ENCODE results near the gene CLEC2D.

GRCh38 chr12:9742661-9743060 is 73.1 kb downstream of the CLEC2D start:
- TF ChIP-seq SUZ12 (IDR thresholded peaks at IDR 0.05; ENCODE audit: extremely low read depth, insufficient read depth, insufficient read length): no peak
- no peak for TF ChIP-seq ZNF274 (IDR thresholded peaks at IDR 0.05; ENCODE audit: low read depth, low read length)

Data from NT2/D1 (cell line).